Astrocyte (in vitro differentiated cells and primary cell): Measurements from ENCODE around the gene SEPSECS. TPM values are rescaled to one million over a fixed set of nuclear protein-coding genes. Genes with fewer than 3 reads are reported as not detected.

ENCODE experiments used
- DNase-seq: peaks from one replicate; pipeline ENCODE4 v3.0.0-alpha.2; 2010; ENCODE audit warnings: low read depth
- FAIRE-seq: peaks from 2 replicates; lab custom pipeline; 2011; peaks lifted over from hg19 to GRCh38; lab: Jason Lieb, UNC
- H2AFZ ChIP-seq: 2 replicates; pipeline ENCODE4 v1.6.0; 2012; ENCODE audit warnings: low read depth, low read length, inconsistent platforms
- H3K27ac ChIP-seq: 2 replicates; pipeline ENCODE4 v1.5.1; 2011; ENCODE audit warnings: low read depth, low read length, inconsistent platforms
- H3K27me3 ChIP-seq: 2 replicates; pipeline ENCODE4 v1.6.0; 2011; ENCODE audit warnings: low read length, inconsistent platforms; ENCODE audit not compliant: insufficient read depth
- H3K36me3 ChIP-seq: 2 replicates; pipeline ENCODE4 v1.5.1; 2011; ENCODE audit warnings: low read length, inconsistent platforms; ENCODE audit not compliant: insufficient read depth
- H3K4me1 ChIP-seq: 2 replicates; pipeline ENCODE4 v1.5.1; 2011; ENCODE audit warnings: low read length, inconsistent platforms; ENCODE audit not compliant: insufficient read depth
- H3K4me2 ChIP-seq: 2 replicates; pipeline ENCODE4 v1.6.0; 2012; ENCODE audit warnings: low read length, inconsistent platforms
- H3K4me3 ChIP-seq: 2 replicates; pipeline ENCODE4 v1.5.1; 2011; ENCODE audit warnings: low read depth, mild to moderate bottlenecking, low read length, inconsistent platforms; ENCODE audit not compliant: insufficient read depth
- H3K79me2 ChIP-seq: 2 replicates; pipeline ENCODE4 v1.6.0; 2012; ENCODE audit warnings: mild to moderate bottlenecking, low read length, inconsistent platforms; ENCODE audit not compliant: insufficient read depth
- H3K9ac ChIP-seq: 2 replicates; pipeline ENCODE4 v1.6.0; 2012; ENCODE audit warnings: mild to moderate bottlenecking, low read length, inconsistent platforms
- H3K9me3 ChIP-seq: 2 replicates; pipeline ENCODE4 v1.5.1; 2012; ENCODE audit warnings: low read depth, mild to moderate bottlenecking, low read length, inconsistent platforms; ENCODE audit not compliant: insufficient read depth
- H4K20me1 ChIP-seq: 2 replicates; pipeline ENCODE4 v1.6.0; 2012; ENCODE audit warnings: low read length, inconsistent platforms; ENCODE audit not compliant: insufficient read depth
- H3K27ac Mint-ChIP-seq: one replicate; pipeline ENCODE4 v1.8.0; 2021; ENCODE audit warnings: mild to moderate bottlenecking, mixed read lengths; ENCODE audit not compliant: unreplicated experiment
- H3K27me3 Mint-ChIP-seq: one replicate; pipeline ENCODE4 v1.8.0; 2021; ENCODE audit warnings: low read depth, mixed read lengths; ENCODE audit not compliant: unreplicated experiment
- H3K36me3 Mint-ChIP-seq: one replicate; pipeline ENCODE4 v1.8.0; 2021; ENCODE audit warnings: low read depth, mixed read lengths; ENCODE audit not compliant: unreplicated experiment
- H3K4me1 Mint-ChIP-seq: one replicate; pipeline ENCODE4 v1.8.0; 2021; ENCODE audit warnings: low read depth, mixed read lengths; ENCODE audit not compliant: unreplicated experiment
- H3K4me3 Mint-ChIP-seq: one replicate; pipeline ENCODE4 v1.8.0; 2021; ENCODE audit warnings: mild to moderate bottlenecking, moderate library complexity, mixed read lengths; ENCODE audit not compliant: unreplicated experiment
- H3K9me3 Mint-ChIP-seq: one replicate; pipeline ENCODE4 v1.8.0; 2021; ENCODE audit warnings: mild to moderate bottlenecking, mixed read lengths; ENCODE audit not compliant: unreplicated experiment
- CTCF ChIP-seq: IDR thresholded peaks from 2 replicates; pipeline ENCODE4 v1.5.1; 2011; ENCODE audit warnings: low read depth, mild to moderate bottlenecking, inconsistent platforms, low read length, moderate library complexity; ENCODE audit not compliant: insufficient read depth
- EZH2 ChIP-seq: IDR thresholded peaks from 2 replicates; pipeline ENCODE4 v1.6.1; 2012; ENCODE audit warnings: mild to moderate bottlenecking, low read length, inconsistent platforms; ENCODE audit not compliant: insufficient read depth
- total RNA-seq: library from RNA; stranded (reverse); gene quantifications from 2 replicates; pipeline ENCODE4 v1.2.1, GENCODE V29; 2021

Gene SEPSECS
- total RNA-seq, 1 donor from 2014 or later: 4.2 TPM

DNA sequence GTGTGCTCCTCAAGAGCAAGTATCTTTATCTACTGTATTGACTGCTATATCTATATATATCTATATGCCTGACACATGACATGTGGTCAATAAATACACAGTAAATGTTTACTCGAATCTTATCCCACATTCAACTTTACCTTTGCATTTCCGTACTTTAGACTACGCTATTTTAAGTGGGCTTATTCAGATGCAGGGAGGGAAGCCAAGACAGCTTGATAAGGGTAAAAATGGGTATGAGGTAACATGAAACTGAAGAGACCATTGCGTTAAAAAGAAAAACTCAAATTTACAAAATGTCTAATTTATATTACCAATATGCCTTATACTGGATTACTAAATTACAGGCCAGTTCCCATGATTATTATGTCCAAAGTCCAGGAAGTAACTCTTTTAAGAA is 17.8 kb downstream of the SEPSECS start:
- Histone ChIP-seq H3K4me1 (no peaks in the 10 kb centered on the region), H3K4me3 (no peak overlapping the region), H3K27ac (no peak overlapping the region), H3K9me3 (no peaks in the 10 kb centered on the region), H3K79me2 (no peaks in the 10 kb centered on the region), H3K36me3 (no peaks in the 10 kb centered on the region), H4K20me1 (no peaks in the 10 kb centered on the region), H3K9ac (no peak overlapping the region), H3K27me3 (no peaks in the 10 kb centered on the region), H3K4me2 (no peak overlapping the region), H2AFZ (no peak overlapping the region)
- H3K36me3 Mint-ChIP-seq: no peaks in the 10 kb centered on the region
- no peaks in the 10 kb centered on the region for H3K27me3 Mint-ChIP-seq
- no peak for DNase-seq
- no peaks in the 10 kb centered on the region for H3K4me1 Mint-ChIP-seq
- no peak for FAIRE-seq
- H3K9me3 Mint-ChIP-seq: no peaks in the 10 kb centered on the region
- H3K4me3 Mint-ChIP-seq: no peak overlapping the region
- no peak overlapping the region for H3K27ac Mint-ChIP-seq
- TF ChIP-seq EZH2 (no peak), CTCF (no peak)

DNA sequence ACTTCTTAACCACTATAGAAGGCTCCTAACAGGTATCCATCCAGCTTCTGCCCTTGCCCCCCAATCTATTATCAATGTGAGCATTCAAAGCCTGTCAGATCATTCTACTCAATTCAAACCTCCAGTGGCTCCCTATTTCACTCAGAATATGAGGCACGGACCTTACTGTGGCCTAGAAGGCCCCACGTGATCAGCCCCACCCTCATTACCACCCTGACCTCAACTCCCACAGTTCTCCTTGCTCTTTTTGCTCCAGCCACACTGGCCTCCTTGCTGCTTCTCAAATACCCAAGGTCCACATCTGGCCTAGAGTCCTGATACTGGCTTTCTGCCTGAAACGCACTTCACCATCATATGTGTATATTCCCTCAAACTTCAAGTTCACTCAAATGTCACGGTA is 18.7 kb downstream of the SEPSECS start:
- DNase-seq (no peak), FAIRE-seq (no peak)
- no peaks in the 10 kb centered on the region for H3K79me2 ChIP-seq
- H3K9ac ChIP-seq: no peak overlapping the region
- H2AFZ ChIP-seq: no peak overlapping the region
- Mint-ChIP-seq H3K4me1 (no peaks in the 10 kb centered on the region), H3K27me3 (no peaks in the 10 kb centered on the region), H3K4me3 (no peak overlapping the region), H3K36me3 (no peaks in the 10 kb centered on the region), H3K27ac (no peak overlapping the region), H3K9me3 (peaks cover 3% of the 10 kb centered on the region)
- no peaks in the 10 kb centered on the region for H3K9me3 ChIP-seq
- no peak overlapping the region for H3K4me3 ChIP-seq
- no peaks in the 10 kb centered on the region for H3K4me1 ChIP-seq
- no peaks in the 10 kb centered on the region for H3K27me3 ChIP-seq
- no peak overlapping the region for H3K27ac ChIP-seq
- H4K20me1 ChIP-seq: no peaks in the 10 kb centered on the region
- H3K4me2 ChIP-seq: no peak overlapping the region
- H3K36me3 ChIP-seq: no peaks in the 10 kb centered on the region
- no peak for TF ChIP-seq CTCF
- no peak for TF ChIP-seq EZH2

GRCh38 chr4:25133132-25133531 is 27.1 kb downstream of the SEPSECS start:
- H3K79me2 ChIP-seq: no peaks in the 10 kb centered on the region
- H3K4me2 ChIP-seq: no peak overlapping the region
- H3K4me1 ChIP-seq: peaks cover 3% of the 10 kb centered on the region
- FAIRE-seq: no peak
- Mint-ChIP-seq H3K4me1 (peaks cover 9% of the 10 kb centered on the region), H3K36me3 (no peaks in the 10 kb centered on the region), H3K27ac (no peak overlapping the region), H3K4me3 (no peak overlapping the region), H3K9me3 (peaks cover 5% of the 10 kb centered on the region), H3K27me3 (no peaks in the 10 kb centered on the region)
- no peak for DNase-seq
- no peaks in the 10 kb centered on the region for H4K20me1 ChIP-seq
- no peak overlapping the region for H3K27ac ChIP-seq
- H2AFZ ChIP-seq: no peak overlapping the region
- H3K4me3 ChIP-seq: no peak overlapping the region
- no peak for TF ChIP-seq EZH2
- no peak for TF ChIP-seq CTCF
- no peak overlapping the region for H3K9ac ChIP-seq
- no peaks in the 10 kb centered on the region for H3K36me3 ChIP-seq
- no peaks in the 10 kb centered on the region for H3K9me3 ChIP-seq
- no peaks in the 10 kb centered on the region for H3K27me3 ChIP-seq
